RWPE1 (cell line): ENCODE results near the gene INPP5A.
"Not testable (repeated sequence)": the region's sequence is repeated elsewhere in the genome, so short reads cannot be mapped to it uniquely, and the experiment has no call there.

Source experiments
- CTCF ChIA-PET: fragments of 350-600 bp; sonication (Branson Sonifier 250); formaldehyde crosslinking; extraction: SDS; loops from one replicate; lab custom pipeline; 2021; lab: Yijun Ruan, JAX
- POLR2A ChIA-PET: fragments of 400-600 bp; formaldehyde crosslinking; extraction: SDS; loops from one replicate; lab custom pipeline; 2020; ENCODE audit warnings: antibody characterized with exemption; ENCODE audit not compliant: low non-redundant PET; lab: Yijun Ruan, JAX
- DNase-seq: peaks from one replicate; pipeline ENCODE4 v3.0.0; 2012; ENCODE audit warnings: low spot score
- H3K27ac ChIP-seq: fragments of 450-650 bp; 2 replicates; pipeline ENCODE4 v1.5.1; 2017
- CTCF ChIP-seq: fragments of 450-650 bp; conservative IDR thresholded peaks from 2 replicates; pipeline ENCODE4 v1.5.1; 2017; ENCODE audit warnings: low read depth, mild to moderate bottlenecking

INPP5A gene

DNA sequence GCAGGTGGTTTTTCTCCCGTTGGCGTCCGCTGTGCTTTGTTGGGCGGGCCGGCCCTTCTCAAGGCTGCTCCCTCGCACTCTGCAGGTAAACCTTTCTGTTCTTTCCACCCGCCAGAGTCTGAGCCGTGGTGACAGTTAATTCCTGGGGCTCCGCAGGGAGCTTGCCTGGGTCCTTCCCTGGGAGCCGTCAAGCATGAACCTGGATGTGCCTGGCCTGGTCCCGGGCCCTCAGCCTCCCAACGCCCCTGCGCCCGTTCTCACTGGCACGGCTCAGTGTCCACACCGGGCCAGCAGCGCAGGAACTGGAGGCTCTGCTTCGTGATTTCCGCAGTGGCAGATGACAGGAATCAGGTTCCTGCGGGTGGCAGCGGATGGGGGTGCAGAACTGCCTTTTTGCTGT lies 259.3 kb downstream of the INPP5A start:
- POLR2A ChIA-PET = no interaction called here
- CTCF ChIA-PET = no interaction called here

GRCh38 chr10:132797986-132798385 lies 260.4 kb downstream of the INPP5A start:
- CTCF ChIA-PET, DNase-seq, POLR2A ChIA-PET, H3K27ac ChIP-seq: not testable (repeated sequence)

More for the DNA sequence above, 259.3 kb downstream of the INPP5A start:
- no peak for DNase-seq
- TF ChIP-seq CTCF = no peak
- no peak overlapping the region for H3K27ac ChIP-seq

DNA sequence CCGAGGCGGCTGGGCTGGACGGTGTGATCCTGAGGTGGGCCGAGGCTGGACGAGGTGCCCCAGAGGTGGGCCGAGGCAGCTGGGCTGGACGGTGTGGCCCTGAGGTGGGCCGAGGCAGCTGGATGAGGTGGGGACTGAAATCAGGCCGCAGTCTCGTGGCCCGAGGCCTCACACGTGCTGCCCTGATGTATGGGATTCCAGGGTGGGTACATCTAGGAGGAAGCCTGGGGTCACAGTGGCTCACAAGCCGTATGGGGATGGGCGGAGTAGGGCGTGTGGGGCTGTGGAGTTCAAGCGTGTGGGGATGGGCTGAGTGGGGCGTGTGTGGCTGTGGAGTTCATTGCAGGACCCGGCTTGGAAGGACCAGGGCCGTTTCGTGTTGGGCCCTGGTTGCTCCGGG lies 260.8 kb downstream of the INPP5A start:
- DNase-seq = no peak
- ChIA-PET CTCF (no interaction called here), POLR2A (no interaction called here)
- no peak for TF ChIP-seq CTCF
- H3K27ac ChIP-seq = no peak overlapping the region

DNA sequence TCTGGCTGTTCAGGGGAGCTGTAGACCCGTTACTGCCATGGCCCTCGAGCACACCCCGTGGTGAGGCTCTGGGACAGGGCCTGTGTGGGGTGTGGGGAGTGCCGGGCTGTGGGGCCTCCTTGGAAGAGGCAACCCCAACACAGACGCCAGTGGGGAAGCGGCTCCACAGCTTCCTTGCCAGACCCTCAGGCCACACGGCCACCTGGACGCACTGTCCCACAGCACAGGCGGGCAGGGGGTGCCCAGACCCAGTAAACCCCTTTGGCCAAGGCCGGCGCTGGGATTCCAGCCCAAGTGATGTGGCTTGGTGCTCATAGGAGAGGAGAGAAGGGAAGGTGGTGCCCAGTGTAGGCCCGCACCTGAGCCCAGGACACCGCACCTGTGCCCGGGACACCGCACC lies 261.3 kb downstream of the INPP5A start:
- H3K27ac ChIP-seq = no peak overlapping the region
- ChIA-PET POLR2A (no interaction called here), CTCF (no interaction called here)
- TF ChIP-seq CTCF = no peak
- DNase-seq = no peak

- TF ChIP-seq CTCF = no peak
- POLR2A ChIA-PET = no interaction called here
Measured at GRCh38 chr10:132799865-132800264, 262.3 kb downstream of the INPP5A start.

GRCh38 chr10:132802048-132802447 lies 264.5 kb downstream of the INPP5A start:
- ChIA-PET POLR2A (no interaction called here), CTCF (interaction anchor here (0.6 to 0.7 kb wide), 2 partner anchors 177 to 288 kb away, joined by 4 to 6 read pairs; no protein-coding TSS in a partner anchor)
- no peak for TF ChIP-seq CTCF
- no peak for DNase-seq
- H3K27ac ChIP-seq = no peak overlapping the region

More at GRCh38 chr10:132799865-132800264, 262.3 kb downstream of the INPP5A start:
- CTCF ChIA-PET = no interaction called here
- no peak for DNase-seq
- no peak overlapping the region for H3K27ac ChIP-seq

GRCh38 chr10:132802694-132803320 lies 265.2 kb downstream of the INPP5A start:
- CTCF ChIA-PET = interaction anchor here (0.7 to 1.0 kb wide), 4 partner anchors 9 to 287 kb away, joined by 3 to 6 read pairs (median 4); no protein-coding TSS in a partner anchor
- DNase-seq = no peak
- TF ChIP-seq CTCF = no peak
- H3K27ac ChIP-seq = no peak overlapping the region
- POLR2A ChIA-PET = interaction anchor here (0.7 kb wide), 1 partner anchor 144 kb away, joined by 5 read pairs; no protein-coding TSS in a partner anchor
